MM.1S (cell line): ENCODE measurements around the gene SPECC1.

Source experiments
- DNase-seq: peaks from one replicate; pipeline ENCODE4 v3.0.0-alpha.2; 2015
- H2AFZ ChIP-seq: fragments of 300-600 bp; sonication (generic); 2 replicates; pipeline ENCODE4 v1.6.0; 2016; ENCODE audit warnings: antibody characterized with exemption, low read length
- H3F3A ChIP-seq: fragments of 300-600 bp; sonication (generic); 2 replicates; pipeline ENCODE4 v1.6.1; 2016; ENCODE audit warnings: mild to moderate bottlenecking, antibody characterized with exemption, low read length, moderate library complexity, mixed read lengths; ENCODE audit not compliant: insufficient read depth
- H3K27ac ChIP-seq: fragments of 300-600 bp; sonication (generic); 2 replicates; pipeline ENCODE4 v1.5.1; 2016; ENCODE audit warnings: mild to moderate bottlenecking, low read length
- H3K27me3 ChIP-seq: fragments of 300-600 bp; sonication (generic); replicated peaks from 2 replicates; pipeline ENCODE4 v1.6.0; 2016; ENCODE audit warnings: low read length; ENCODE audit not compliant: insufficient read depth
- H3K36me3 ChIP-seq: fragments of 300-600 bp; sonication (generic); replicated peaks from 2 replicates; pipeline ENCODE4 v1.6.1; 2016; ENCODE audit warnings: mild to moderate bottlenecking, low read length, mixed read lengths; ENCODE audit not compliant: insufficient read depth
- H3K4me1 ChIP-seq: fragments of 300-600 bp; sonication (generic); 2 replicates; pipeline ENCODE4 v1.6.1; 2016; ENCODE audit warnings: low read length, mixed read lengths
- H3K4me2 ChIP-seq: fragments of 300-600 bp; sonication (generic); 2 replicates; pipeline ENCODE4 v1.6.0; 2016; ENCODE audit warnings: low read depth, low read length
- H3K4me3 ChIP-seq: fragments of 300-600 bp; sonication (generic); 2 replicates; pipeline ENCODE4 v1.5.1; 2016; ENCODE audit warnings: low read length, mixed read lengths
- H3K79me2 ChIP-seq: fragments of 300-600 bp; sonication (generic); 2 replicates; pipeline ENCODE4 v1.6.1; 2016; ENCODE audit warnings: mixed run types, low read length, mixed read lengths
- H3K9ac ChIP-seq: fragments of 300-600 bp; sonication (generic); 2 replicates; pipeline ENCODE4 v1.6.1; 2016; ENCODE audit warnings: low read length, mixed read lengths
- H3K9me2 ChIP-seq: fragments of 300-600 bp; sonication (generic); replicated peaks from 2 replicates; pipeline ENCODE4 v1.6.1; 2016; ENCODE audit warnings: mild to moderate bottlenecking, low read length, mixed read lengths; ENCODE audit not compliant: insufficient read depth
- H3K9me3 ChIP-seq: fragments of 300-600 bp; sonication (generic); replicated peaks from 2 replicates; pipeline ENCODE4 v1.6.1; 2016; ENCODE audit warnings: mild to moderate bottlenecking, low read length, mixed read lengths; ENCODE audit not compliant: insufficient read depth
- H4K20me1 ChIP-seq: fragments of 300-600 bp; sonication (generic); 2 replicates; pipeline ENCODE4 v1.6.1; 2016; ENCODE audit warnings: mild to moderate bottlenecking, low read length, moderate library complexity, mixed read lengths; ENCODE audit not compliant: insufficient read depth
- EZH2 ChIP-seq: fragments of 300-600 bp; sonication (generic); optimal IDR thresholded peaks from 2 replicates; pipeline ENCODE3; 2017; ENCODE audit warnings: low read depth, mild to moderate bottlenecking, antibody characterized with exemption, low read length, mixed read lengths
- EZH2phosphoT487 ChIP-seq: fragments of 300-600 bp; sonication (generic); IDR thresholded peaks from 2 replicates; pipeline ENCODE4 v1.6.1; 2018; ENCODE audit warnings: antibody characterized with exemption, low read length
- TF ChIP-seq, protein P1 (sequence below): fragments of 300-600 bp; sonication (generic); IDR thresholded peaks from 2 replicates; pipeline ENCODE4 v1.5.1; 2016; ENCODE audit warnings: antibody characterized with exemption, low read length, mixed read lengths

Gene SPECC1

DNA sequence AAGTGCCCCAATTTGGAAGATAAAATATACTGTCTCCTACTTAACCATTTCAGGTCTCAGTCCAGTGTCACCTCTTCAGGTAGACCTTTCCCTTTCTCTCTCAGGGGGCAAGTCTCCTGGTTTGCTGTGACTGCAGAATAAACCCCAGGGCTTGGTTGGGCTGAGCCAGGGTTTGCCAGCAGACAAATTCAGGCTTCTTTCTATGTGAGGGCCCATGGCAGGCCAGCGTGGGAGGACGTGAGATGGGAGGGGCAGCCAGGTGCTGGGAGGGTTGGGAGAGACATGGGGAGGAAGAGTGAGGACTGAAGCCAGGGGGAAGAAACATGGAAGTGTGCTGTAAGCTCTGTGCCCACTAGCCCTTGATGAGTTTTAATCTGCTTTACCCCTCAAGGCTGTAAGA lies 163.2 kb downstream of the SPECC1 start:
- Histone ChIP-seq H3K4me2 (no peak overlapping the region), H2AFZ (no peak overlapping the region), H4K20me1 (0 out of 2 replicates have a peak, but pooled peaks cover 4% of the 10 kb centered on the region), H3K4me3 (no peak overlapping the region), H3K27ac (no peak overlapping the region), H3K27me3 (no peaks in the 10 kb centered on the region), H3K9me2 (no peaks in the 10 kb centered on the region), H3K9me3 (no peaks in the 10 kb centered on the region), H3F3A (no peaks in the 10 kb centered on the region), H3K9ac (no peak overlapping the region), H3K4me1 (no peaks in the 10 kb centered on the region; the same call in 1 of the 2 replicates), H3K36me3 (no peaks in the 10 kb centered on the region), H3K79me2 (peaks cover 62% of the 10 kb centered on the region)
- no peak for DNase-seq
- TF ChIP-seq EZH2 (no peak), EZH2phosphoT487 (no peak)
- TF ChIP-seq, protein P1, sequence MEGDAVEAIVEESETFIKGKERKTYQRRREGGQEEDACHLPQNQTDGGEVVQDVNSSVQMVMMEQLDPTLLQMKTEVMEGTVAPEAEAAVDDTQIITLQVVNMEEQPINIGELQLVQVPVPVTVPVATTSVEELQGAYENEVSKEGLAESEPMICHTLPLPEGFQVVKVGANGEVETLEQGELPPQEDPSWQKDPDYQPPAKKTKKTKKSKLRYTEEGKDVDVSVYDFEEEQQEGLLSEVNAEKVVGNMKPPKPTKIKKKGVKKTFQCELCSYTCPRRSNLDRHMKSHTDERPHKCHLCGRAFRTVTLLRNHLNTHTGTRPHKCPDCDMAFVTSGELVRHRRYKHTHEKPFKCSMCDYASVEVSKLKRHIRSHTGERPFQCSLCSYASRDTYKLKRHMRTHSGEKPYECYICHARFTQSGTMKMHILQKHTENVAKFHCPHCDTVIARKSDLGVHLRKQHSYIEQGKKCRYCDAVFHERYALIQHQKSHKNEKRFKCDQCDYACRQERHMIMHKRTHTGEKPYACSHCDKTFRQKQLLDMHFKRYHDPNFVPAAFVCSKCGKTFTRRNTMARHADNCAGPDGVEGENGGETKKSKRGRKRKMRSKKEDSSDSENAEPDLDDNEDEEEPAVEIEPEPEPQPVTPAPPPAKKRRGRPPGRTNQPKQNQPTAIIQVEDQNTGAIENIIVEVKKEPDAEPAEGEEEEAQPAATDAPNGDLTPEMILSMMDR, result no peak

DNA sequence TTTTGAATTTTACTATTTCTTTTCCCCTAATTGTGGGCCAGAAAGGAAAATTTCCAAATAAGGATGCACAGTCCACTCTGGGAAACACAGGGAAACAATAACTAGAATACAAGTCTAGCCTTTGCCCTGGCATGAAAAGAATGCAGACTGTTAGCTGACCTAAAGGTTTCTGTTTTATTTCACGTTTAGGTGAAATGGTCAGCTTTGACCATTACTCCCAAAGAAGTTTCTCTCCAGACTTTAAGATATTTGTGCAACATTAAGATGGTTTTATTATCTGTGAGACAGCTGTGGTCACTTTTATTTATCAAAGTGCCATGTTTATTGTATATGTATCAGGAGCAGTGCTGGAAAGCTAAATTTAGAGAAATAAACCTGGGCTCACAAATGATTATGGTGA lies 163.9 kb downstream of the SPECC1 start:
- Histone ChIP-seq H3K4me1 (no peaks in the 10 kb centered on the region; the same call in 1 of the 2 replicates), H3K79me2 (peaks cover 64% of the 10 kb centered on the region), H3K36me3 (no peaks in the 10 kb centered on the region), H3K9me3 (no peaks in the 10 kb centered on the region), H3K9me2 (no peaks in the 10 kb centered on the region), H3F3A (no peaks in the 10 kb centered on the region), H4K20me1 (0 out of 2 replicates have a peak, but pooled peaks cover 4% of the 10 kb centered on the region), H3K4me3 (no peak overlapping the region), H3K27me3 (no peaks in the 10 kb centered on the region), H3K27ac (no peak overlapping the region), H3K4me2 (no peak overlapping the region), H2AFZ (no peak overlapping the region), H3K9ac (no peak overlapping the region)
- no peak for DNase-seq
- no peak for TF ChIP-seq EZH2
- TF ChIP-seq, protein P1, result no peak
- no peak for TF ChIP-seq EZH2phosphoT487

DNA sequence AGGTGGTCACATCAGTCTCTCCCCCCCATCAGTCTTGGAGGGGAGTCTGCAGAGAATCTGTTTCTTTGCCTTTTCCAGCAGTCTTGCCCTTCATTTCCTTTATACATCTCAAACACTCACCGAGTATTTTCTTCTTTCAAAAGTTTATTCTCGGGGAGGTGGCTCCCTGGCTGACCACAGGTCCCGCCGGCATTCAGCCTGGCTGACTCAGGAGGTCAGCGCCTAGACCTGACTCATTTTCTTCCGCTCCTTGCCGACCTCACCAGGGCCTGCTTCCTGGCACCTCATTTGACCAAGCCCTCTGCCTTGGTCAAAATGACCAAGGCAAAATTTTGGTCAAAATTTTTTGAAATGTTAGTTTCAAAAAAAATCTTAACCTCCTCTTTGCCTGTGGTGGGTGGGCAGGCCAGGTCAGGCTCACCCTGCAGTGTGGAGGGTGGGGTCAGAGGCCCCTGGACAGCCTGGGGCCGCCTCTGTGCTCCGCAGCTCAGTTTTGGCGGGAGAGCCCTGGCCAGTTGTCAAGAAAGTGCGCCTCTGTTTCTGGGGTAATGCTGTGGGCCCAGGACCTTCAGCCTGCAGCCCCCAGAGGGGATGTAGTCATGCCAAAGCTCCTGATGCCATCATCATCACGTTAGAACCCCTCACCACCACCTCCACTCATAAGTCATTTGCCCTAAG lies 165.6 kb downstream of the SPECC1 start:
- TF ChIP-seq, protein P1, result no peak
- TF ChIP-seq EZH2 (no peak), EZH2phosphoT487 (no peak)
- H3K4me2 ChIP-seq, result no peak overlapping the region
- no peak overlapping the region for H3K27ac ChIP-seq
- no peaks in the 10 kb centered on the region for H3K36me3 ChIP-seq
- no peaks in the 10 kb centered on the region for H3F3A ChIP-seq
- no peak overlapping the region for H3K9ac ChIP-seq
- H3K4me3 ChIP-seq, result no peak overlapping the region
- no peak for DNase-seq
- no peaks in the 10 kb centered on the region for H3K9me3 ChIP-seq
- no peaks in the 10 kb centered on the region; the same call in 1 of the 2 replicates for H3K4me1 ChIP-seq
- H2AFZ ChIP-seq, result no peak overlapping the region
- H3K79me2 ChIP-seq, result peaks cover 73% of the 10 kb centered on the region
- H4K20me1 ChIP-seq, result 0 out of 2 replicates have a peak, but pooled peaks cover 9% of the 10 kb centered on the region
- no peaks in the 10 kb centered on the region for H3K27me3 ChIP-seq
- no peaks in the 10 kb centered on the region for H3K9me2 ChIP-seq
